GM19193 (cell line): Measurements from ENCODE around the gene BCL2L13.

Source experiments
- POLR2A ChIP-seq: IDR thresholded peaks from 4 replicates; pipeline ENCODE4 v1.6.1; 2011; ENCODE audit not compliant: insufficient read depth, insufficient read length; ENCODE audit errors: extremely low read depth

The BCL2L13 gene

DNA sequence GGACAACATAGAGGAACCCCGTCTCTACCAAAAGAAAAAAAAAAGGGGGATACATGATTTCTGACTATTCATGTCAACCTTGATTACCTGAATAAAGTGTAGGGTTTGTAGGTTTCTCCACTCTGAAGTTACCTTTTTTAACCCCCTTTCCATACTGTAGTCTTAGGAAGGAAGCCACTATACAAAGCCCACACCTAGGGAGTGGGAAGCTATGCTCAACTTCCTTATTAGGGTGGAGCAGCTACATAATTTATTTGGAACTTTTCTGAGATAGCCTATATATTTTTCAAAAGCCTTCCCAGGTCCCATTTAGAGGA is 9.4 kb upstream of the BCL2L13 start:
- no peak for TF ChIP-seq POLR2A

DNA sequence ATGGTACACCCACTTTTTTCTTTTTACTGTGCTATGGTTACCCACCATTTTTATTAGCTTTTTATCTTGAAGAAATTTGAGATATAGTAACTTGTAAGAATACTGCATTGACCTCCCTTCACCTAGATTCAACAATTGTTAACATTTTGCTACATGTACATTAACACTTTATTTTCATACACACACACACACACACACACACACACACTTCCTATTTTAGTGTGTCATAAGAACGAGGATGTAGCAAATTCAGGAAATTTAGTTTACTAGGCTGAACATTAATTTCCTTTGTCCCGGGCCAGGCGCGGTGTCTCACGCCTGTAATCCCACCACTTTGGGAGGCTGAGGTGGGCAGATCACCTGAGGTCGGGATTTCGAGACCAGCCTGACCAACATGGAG is 8.9 kb upstream of the BCL2L13 start:
- TF ChIP-seq POLR2A = no peak

DNA sequence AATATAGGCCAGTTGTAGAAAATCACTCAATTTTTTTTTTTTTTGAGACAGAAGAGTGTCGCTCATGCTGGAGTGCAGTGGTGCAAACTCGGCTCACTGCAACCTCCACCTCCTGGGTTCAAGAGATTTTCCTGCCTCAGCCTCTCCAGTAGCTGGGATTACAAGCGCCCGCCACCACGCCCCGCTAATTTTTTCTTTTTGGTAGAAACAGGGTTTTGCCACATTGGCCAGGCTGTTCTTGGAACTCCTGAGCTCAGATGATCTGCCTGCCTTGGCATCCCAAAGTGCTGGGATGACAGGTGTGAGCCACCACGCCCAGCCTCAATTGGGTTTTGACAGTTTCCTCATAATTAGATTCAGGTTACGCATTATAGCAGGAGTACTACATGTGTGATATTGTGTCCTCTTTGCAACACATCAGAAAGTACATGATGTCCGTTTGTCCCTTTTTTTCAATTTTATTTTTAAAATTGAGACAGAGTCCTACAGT is 7.4 kb upstream of the BCL2L13 start:
- no peak for TF ChIP-seq POLR2A

DNA sequence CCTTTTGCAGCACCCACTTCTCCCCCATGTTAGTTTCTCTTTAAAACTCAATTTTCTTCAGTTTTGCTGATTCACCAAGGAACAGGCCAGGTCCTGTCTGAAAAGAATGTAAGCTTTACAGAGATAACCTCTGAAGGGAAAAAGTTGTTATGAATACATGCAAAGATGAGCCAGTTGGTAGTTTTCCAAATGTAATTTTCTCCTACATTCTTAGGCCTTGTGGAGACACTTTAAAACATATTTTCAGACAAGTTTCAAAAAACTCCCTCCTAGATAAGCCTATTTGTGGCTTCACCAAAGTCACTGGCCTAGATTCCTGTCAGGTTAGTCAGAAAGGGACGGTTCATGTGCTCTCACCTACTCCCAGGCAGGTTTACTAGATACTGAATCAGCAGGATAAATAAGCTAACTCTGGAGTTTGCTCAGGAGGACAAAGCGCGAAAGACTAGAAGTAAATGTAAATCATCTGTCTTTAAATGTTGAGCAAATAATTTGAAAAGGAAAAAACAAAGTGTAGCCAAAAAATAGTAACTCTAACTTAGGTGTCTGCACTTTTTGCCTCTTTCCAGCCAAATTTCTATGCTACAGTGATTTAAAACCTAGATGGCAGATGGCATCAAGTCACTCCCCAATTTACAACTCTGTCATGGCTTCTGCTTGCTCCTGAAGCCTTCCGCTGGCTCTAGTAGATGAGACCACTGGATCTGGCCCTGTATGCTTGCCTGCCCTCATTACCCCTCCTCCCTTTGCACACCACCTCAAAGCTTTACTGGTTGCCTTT is 5.2 kb upstream of the BCL2L13 start:
- no peak for TF ChIP-seq POLR2A

DNA sequence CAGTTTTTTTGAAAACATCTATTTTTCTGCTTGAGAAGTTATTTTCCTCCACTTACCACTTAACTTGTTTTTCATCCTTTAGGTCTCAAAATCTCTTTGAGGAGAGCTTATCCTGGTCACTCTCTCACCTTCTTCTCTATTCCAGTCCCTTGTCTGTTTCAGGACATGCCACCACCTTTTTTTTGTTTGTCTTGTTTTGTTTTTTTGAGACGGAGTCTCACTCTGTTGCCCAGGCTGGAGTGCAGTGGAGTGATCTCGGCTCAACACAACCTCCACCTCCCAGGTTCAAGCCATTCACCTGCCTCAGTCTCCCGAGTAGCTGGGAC is 4.6 kb upstream of the BCL2L13 start:
- no peak for TF ChIP-seq POLR2A

DNA sequence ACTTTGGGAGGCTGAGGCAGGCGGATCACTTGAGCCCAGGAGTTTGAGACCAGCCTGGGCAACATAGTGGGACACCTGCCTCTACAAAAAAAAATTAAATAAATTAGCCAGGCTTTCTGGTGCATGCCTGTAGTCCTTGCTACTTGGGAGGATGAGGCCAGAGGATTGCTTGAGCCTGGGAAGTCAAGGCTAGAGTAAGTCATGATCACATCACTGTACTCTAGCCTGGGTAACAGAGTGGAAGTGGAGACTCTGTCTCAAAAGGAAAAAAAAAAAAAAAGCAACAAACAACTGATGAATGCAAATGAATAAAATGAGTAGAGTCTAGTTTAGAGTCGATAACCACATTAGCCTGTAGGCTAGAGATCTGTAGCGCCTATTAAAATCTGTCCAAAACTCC is 3.9 kb upstream of the BCL2L13 start:
- TF ChIP-seq POLR2A = no peak

- TF ChIP-seq POLR2A = no peak
These were observed 921 bp upstream of the BCL2L13 start for GRCh38 chr22:17637490-17638181.

DNA sequence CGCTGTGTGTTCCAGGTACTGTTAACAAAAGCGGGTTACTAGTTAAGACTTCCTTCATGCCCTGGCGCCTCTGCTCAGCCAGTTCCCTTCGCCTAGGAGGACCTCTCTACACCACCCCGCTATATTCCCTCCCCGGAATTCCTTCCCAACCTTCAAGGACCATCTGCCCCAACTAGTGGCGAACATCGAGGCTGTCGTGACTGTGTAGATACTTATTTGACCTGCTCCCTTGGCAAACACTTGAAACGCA is 450 bp upstream of the BCL2L13 start:
- TF ChIP-seq POLR2A = no peak

DNA sequence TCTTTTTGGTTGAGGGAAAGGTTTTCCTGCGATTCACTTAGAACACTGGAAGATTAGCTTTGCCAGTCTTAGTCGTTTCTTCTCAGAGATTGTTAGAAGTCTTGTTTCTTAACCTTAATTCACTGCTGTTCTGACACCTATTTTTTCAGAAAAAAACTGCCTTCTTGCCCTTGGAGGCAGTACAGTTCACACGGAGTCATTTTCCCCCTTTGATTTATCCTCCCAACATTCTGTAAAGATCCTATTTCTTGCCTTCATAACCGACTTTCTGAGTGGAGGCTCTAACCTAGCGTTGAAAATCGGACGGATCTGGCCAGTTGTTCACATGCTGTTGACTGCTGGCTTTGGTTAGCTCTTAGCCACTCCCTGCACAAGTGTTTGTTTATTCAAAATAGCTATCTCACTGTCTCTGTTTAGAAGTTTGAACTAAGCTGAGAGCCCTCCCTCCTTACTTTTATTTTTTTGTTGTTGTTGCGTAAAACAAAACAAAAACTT is 737 bp downstream of the BCL2L13 start:
- no peak for TF ChIP-seq POLR2A

DNA sequence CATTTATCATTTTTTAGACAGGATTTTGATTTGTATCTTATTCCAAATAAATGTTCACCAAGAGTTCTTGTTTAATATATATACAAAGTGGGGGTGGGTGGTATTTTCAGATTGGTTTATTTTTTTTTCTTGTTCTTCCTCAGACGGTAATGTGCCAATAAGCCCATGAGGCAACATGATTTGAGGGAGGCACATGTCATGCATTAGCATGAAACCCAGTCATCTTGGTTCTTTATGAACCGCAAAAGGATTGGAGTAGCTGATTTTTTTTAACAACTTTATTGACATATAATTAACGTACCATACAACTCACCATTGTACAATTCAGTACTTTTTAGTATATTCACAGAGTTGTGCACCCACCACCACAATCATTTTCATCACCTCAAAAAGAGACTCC is 2.7 kb downstream of the BCL2L13 start:
- no peak for TF ChIP-seq POLR2A

GRCh38 chr22:17647452-17647851 is 8.9 kb downstream of the BCL2L13 start:
- TF ChIP-seq POLR2A = no peak

DNA sequence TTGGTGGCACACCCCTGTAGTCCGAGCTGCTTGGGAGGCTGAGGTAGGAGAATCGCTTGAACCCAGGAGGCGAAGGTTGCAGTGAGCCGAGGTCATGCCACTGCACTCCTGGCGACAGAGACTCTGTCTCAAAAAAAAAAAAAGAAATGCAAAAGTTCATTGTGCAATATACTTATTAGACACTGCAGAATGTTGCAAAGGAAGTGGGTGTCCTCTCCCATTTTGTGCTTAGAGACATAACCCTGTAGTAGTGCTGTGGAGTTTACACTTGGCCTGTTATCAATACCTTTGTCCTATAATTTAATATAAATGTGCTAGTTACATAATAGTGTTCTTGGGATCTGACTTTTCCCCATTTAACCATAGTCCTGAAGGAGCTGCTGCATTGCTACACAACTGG is 9.4 kb downstream of the BCL2L13 start:
- TF ChIP-seq POLR2A = no peak

- no peak for TF ChIP-seq POLR2A
These were observed 10.0 kb downstream of the BCL2L13 start for GRCh38 chr22:17648569-17648968.

DNA sequence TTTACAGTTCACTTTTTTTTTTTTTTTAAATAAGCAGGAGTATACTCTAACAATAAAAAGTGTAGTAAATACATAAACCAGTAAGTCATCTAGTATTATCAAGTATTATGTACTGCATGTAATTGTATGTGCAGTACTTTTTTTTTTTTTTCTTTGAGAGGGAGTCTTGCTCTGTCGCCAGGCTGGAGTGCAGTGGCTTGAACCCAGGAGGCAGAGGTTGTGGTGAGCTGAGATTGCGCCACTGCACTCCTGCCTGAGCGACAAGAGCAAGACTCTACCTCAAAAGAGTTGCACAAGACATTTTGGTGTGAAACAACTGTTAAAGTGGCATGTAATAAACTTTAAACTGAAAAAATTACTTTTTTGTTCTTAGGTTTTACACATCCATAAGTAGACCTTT is 16.7 kb downstream of the BCL2L13 start:
- TF ChIP-seq POLR2A = no peak

GRCh38 chr22:17656870-17657395 is 18.4 kb downstream of the BCL2L13 start:
- no peak for TF ChIP-seq POLR2A

- TF ChIP-seq POLR2A = no peak
These were observed 26.0 kb downstream of the BCL2L13 start for GRCh38 chr22:17664414-17665055.

DNA sequence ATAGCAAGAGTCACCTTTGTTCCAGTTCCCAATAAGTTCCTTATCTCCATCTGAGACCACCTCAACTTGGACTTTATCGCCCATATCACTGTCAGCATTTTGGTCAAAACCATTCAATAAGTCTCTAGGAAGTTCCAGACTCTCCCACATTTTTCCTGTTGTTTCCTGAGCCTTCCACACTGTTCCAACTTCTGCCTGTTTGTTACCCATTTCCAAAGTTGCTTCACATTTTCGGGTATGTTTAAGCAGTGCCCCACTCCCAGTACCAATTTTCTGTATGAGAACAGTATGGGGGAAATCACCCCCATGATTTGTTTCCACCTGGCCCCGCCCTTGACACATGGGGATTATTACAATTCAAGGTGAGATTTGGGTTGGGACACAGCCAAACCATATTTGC is 26.7 kb downstream of the BCL2L13 start:
- no peak for TF ChIP-seq POLR2A

DNA sequence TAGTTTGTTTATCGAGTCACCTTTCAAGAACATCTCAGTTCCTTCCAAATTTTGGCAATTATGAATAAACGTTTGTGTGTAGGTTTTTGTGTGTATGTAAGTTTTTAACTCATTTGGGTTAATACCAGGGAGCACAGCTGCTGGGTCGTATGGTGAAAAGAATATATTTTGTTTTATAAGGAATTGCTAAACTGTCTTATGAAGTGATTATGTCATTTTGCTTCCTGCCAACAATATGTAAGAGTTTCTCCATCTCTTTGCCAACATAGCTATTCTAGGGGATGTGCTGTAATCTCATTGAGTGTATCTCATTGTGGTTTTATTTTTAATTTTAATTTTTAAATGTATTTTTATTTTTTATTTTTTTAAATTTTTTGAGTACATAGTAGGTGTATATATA is 27.3 kb downstream of the BCL2L13 start:
- TF ChIP-seq POLR2A = no peak
